ENCODE results near the gene B9D2.

- no peak for TF ChIP-seq CTCF (IDR thresholded peaks at IDR 0.05)
- TF ChIP-seq POLR2A (IDR thresholded peaks at IDR 0.05): no peak
Observed at GRCh38 chr19:41402010-41402409, 38.1 kb upstream of the B9D2 start.

Measured in testis (tissue), 2 donors.